Globus pallidus (tissue), 1 donor: ENCODE results near the gene ETV3L.
"Not testable (repeated sequence)": the region's sequence is repeated elsewhere in the genome, so short reads cannot be mapped to it uniquely, and the experiment has no call there.

Experiments used
- DNase-seq: peaks from one replicate; pipeline ENCODE4 v3.0.0-alpha.2; 2015; ENCODE audit warnings: low spot score

Gene ETV3L

GRCh38 chr1:157105298-157105987 is 5.8 kb upstream of the ETV3L start:
- no peak for DNase-seq

DNA sequence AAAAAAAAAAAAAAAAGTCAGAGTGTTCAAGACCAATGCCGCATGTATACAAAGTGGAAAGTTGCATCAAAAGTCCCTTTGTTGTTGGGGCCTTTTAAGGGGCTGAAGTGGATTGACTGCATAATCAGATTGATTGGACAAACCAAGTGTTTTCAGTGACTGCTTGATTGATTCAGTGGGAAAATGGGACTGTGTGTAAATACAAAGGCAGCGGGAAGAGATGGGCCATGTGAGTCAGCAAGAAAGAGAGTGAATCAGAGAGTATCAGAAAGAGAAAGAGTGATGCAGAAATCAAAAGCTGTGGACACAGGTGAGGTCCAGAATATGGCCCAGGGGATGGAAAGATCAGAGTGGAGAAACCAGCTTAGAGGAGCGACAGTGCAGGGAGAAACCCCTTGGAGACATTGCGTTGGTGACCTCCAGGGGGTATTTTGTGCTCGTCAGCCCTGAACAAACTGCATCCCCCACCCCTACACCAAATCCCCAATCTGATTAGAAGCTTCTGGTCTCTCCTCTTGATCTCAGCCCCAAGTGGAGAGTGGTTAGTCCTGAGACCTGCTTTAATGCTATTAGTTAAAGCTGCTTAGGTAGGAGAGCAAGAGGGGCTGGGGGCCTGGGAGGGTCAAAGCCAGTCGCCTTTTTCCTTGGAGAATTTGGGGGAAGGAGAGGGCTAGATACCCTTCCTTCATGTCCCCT is 5.1 kb upstream of the ETV3L start:
- DNase-seq = peak; percentile 3

DNA sequence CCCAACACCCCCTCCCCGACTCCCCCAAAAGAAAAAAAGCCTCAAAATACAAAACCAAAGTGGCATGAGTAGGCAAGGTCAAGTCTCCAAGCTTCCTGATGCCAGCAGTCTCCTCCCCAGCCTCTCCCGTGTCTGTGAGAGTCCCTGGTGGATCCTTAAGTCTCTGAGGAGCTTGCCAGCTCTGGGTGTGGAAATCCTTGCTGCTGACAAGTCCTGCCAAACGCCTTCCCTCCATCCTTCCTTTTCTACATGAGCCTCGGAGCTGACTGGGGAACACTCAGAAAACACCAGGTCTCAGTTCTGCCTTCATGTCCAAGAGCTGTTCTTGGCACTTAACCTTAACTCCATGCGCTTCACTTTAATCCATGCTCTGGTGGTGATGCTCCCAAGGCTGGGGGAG is 3.7 kb upstream of the ETV3L start:
- no peak for DNase-seq

GRCh38 chr1:157101149-157101548 is 1.5 kb upstream of the ETV3L start:
- DNase-seq = no peak

DNA sequence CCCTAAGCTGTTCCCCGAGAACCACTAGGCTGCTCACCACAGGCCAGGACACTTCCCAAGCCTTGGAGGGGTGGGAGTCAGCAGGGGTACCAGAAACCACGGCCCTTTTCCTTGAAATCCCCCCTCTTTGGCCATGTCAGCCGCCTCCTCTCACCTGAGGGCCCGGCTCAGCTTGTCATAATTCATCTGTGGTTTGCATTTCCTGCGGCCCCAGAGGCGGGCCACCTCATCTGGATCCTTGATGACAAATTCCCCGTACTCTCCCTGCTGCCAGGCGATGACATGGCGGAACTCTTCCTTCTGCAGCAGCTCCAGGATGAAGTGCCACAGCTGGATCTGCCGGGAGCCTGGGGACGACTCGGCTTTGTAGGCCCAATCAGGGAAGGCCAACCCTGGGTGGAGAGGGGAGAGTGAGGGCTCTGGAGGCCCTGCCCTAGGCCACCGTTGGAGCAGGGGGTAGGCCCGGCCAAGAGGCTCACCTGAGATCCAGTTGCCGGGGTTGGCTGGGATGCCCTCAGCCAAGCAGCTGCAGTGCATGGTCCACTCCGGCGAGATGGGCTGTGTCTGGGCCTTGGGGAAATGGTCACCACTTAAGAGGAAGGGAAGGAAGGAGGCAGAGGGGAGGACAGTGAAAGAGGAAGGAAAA is 498 bp downstream of the ETV3L start:
- not testable (repeated sequence) for DNase-seq

GRCh38 chr1:157098519-157098918 is 1.1 kb downstream of the ETV3L start:
- no peak for DNase-seq

DNA sequence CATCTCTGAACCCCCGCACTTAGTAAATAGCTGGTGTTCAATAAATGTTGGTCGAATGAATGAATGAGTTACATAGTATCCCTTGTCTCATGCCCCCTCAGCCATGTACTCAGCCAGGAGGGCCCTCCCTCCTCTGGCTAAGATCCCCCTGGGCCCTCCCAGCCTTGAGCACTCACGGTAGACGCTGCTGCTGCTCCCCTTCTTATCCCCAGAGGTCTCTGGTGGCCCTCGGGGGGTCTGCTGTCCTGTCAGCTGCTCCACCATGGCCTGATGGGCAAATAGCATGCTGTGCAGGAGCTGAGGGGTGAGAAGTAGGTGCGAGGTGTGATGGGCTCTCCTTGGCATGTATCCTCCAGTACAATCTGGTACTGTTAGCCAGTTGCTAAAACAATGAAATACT is 1.9 kb downstream of the ETV3L start:
- DNase-seq = no peak

DNA sequence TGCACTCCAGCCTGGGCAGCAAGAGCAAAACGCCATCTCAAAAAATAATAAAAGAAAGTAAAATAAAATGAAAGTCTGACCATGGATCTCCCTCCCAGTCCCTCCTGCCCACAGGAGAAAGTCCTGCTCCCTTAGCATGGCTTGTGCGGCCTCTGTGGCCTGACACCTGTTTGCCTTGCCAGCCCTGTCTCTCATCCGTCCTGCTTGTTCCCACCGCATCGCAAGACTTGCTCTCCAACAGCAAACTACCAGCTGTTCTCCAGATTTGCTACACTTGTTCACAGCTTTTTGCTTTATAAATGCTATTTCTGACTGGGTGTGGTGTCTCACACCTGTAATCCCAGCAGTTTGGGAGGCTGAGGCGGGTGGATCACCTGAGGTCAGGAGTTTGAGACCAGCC is 2.7 kb downstream of the ETV3L start:
- no peak for DNase-seq

- DNase-seq = no peak
These were observed 4.1 kb downstream of the ETV3L start for GRCh38 chr1:157095551-157095950.

DNA sequence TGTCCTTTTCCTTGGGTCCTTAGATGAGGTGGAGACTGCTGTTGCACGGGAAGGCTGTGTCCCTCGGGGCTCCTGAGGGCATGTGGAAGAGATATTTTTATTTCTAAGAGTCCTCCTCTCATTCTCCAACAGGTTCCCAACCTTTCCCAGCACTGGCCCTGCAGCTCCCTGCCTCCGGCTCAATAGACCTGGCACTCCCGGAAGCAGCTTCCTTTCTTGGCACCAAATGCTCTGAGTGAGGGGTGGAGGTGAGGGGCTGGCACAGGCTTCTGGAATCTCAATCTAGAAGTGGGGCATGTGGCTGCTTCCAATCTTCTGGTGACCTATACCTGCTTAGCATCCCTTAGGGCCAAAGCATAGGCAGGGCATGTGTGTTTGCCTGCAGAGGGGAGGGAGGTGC is 4.5 kb downstream of the ETV3L start:
- DNase-seq = no peak

GRCh38 chr1:157092831-157093230 is 6.8 kb downstream of the ETV3L start:
- DNase-seq = peak; percentile 22

DNA sequence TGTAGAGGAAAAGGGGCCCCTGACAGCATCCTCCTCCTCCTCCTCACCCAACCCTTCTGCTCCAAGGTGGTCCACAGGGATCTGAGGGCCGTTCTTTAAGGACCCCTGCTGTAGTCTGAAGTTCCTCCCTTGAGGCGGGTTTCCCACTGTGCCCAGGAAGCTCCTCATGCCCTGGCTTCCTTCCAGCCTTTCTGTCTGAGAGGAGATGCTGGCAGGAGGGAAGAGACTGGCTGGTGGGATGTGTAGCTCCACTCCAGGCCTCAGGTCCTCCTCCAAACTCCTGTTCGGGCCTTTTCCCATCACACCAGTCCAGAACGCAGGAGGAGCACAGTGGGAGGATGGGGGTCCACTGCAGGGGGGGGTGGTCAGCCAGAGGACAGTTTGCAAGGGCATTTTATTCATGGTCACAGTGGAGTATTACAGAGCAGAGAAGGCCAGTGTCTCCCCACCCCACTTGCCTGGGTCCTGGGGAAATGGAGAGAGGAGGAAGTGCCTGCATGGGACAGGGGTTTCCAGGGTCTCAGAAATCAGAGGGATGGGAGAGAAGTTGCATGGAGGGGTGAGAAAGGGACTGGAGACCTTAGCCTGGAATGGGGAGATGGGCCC is 7.8 kb downstream of the ETV3L start:
- no peak for DNase-seq

- no peak for DNase-seq
These were observed 8.4 kb downstream of the ETV3L start for GRCh38 chr1:157091186-157091585.

DNA sequence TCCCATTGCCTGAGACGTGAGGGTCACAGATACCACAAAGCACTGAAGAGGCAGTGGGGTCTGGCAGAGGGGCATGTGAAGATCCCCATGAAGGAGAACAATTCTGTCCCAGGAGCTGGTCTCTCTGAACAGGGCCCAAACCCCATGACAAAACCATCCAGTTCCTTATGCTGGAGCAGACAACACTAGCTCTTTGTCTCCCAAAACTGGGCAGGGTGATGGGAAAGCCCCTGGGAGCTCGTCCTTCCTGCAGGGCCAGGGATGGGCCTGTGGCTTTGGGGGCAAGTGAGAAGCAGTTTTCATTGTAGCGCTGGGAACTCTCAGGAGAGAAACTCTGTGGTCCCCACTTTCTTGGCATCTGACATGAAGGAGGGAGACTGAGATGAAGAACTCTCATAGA is 8.8 kb downstream of the ETV3L start:
- DNase-seq = no peak

- DNase-seq = peak; percentile 70
These were observed 9.4 kb downstream of the ETV3L start for GRCh38 chr1:157090196-157090647.

DNA sequence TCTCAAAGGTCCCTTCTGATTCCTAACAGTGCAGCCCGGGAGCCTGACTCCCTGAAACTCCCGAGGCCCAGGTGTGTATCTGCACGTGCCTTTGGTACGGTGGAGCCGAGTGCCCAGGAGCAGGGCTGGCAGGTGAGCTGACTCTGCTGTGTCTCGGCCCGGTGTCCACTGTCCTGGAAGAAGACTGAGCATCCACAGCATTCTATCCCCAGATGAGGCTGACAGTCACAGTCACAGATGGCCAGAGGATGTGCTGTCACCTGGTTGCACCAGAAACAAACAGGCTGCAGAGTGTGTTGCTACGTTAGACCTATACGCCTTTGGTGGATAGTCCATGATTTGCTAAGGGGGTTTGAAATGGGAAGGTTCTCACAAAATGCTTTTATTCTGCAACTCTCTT is 9.8 kb downstream of the ETV3L start:
- DNase-seq = no peak

GRCh38 chr1:157088607-157089006 is 11.0 kb downstream of the ETV3L start:
- no peak for DNase-seq

DNA sequence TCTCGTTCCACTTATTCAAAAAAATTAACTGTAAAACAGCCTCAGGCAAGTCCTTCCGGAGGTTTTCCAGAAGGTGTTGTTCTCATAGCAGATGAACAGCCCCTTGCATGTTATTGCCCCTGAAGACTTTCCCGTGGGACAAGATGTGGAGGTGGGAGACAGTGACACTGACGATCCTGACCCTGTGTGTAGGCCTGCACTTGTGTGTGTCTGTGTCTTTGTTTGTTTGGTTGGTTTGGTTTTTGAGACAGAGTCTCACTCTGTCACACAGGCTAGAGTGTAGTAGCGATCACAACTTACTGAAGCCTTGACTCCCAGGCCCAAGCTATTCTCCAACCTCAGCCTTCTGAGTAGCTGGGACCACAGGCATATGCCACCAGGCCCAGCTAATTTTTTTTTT is 12.6 kb downstream of the ETV3L start:
- no peak for DNase-seq

GRCh38 chr1:157086299-157086698 is 13.3 kb downstream of the ETV3L start:
- DNase-seq = no peak

DNA sequence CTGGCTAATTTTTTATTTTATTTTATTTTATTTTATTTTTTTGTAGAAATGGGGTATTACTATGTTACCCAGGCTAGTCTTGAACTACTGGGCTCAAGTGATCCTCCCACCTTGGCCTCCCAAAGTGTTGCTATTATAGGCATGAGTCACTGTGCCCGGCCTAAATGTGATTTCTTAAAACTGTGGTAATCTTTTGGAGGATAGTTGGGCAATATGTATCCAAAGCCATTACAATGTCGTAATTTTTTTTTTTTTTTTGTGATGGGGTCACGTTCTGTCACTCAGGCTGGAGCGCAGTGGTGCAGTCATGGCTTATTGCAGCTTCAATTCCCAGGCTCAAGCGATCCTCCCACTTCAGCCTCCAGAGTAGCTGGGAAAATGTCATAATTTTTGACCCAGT is 14.2 kb downstream of the ETV3L start:
- no peak for DNase-seq

GRCh38 chr1:157084720-157085119 is 14.9 kb downstream of the ETV3L start:
- no peak for DNase-seq

DNA sequence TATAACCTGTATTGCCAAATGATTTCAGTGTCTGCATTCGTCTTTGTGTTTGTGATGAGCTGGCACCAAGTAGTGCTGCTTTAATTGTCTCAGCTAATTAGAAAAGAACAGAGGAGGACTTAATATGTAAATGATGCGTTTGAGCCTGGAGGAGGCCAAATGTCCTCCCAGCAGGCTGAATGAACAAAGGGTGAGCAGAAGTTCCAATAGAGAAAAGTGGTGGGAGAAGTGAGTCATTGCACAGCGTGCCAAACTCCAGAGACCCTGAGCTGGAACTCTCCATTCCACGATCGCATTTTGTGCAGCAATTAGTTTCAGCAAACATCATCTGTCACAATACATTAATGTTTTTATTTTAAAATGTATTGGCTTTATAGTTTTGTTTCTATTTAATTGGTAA is 17.9 kb downstream of the ETV3L start:
- no peak for DNase-seq

- no peak for DNase-seq
These were observed 18.9 kb downstream of the ETV3L start for GRCh38 chr1:157080714-157081113.
